Adrenal gland (tissue), 12 donors: ENCODE measurements around the gene HASPIN. TPM values are rescaled to one million over a fixed set of nuclear protein-coding genes. Genes with fewer than 3 reads are reported as not detected.

Source experiments
- DNase-seq, 7 donors: peaks; one replicate each; pipeline ENCODE4 v3.0.0-alpha.2; 2019 to 2020
- H3K27ac ChIP-seq, 5 donors: fragments of 200-600 bp; sonication (generic) in 4 of 5; 1 replicate in 3 of 5; 2 replicates in 2 of 5; pipeline versions ENCODE4 v1.5.1 to v1.8.0; 2016 to 2020; ENCODE audit warnings: mild to moderate bottlenecking in 1 of 5
- H3K27me3 ChIP-seq: fragments of 200-600 bp; 2 replicates; pipeline ENCODE4 v1.8.0; 2021
- H3K36me3 ChIP-seq, 2 donors: fragments of 200-600 bp; replicated peaks in 1 of 2; 1 replicate in 1 of 2; 2 replicates in 1 of 2; pipeline versions ENCODE4 v1.5.1 to v1.8.0; 2018 to 2022
- H3K4me1 ChIP-seq, 2 donors: fragments of 200-600 bp; replicated peaks in 1 of 2; 1 replicate in 1 of 2; 2 replicates in 1 of 2; pipeline versions ENCODE4 v1.5.1 to v1.8.0; 2018 to 2021
- H3K4me3 ChIP-seq, 4 donors: fragments of 200-600 bp; sonication (generic) in 3 of 4; one replicate each; pipeline ENCODE4 v1.5.1; 2016 to 2018
- H3K9me3 ChIP-seq, 3 donors: fragments of 200-600 bp; sonication (generic) in 1 of 3; replicated peaks in 1 of 3; 1 replicate in 2 of 3; 2 replicates in 1 of 3; pipeline versions ENCODE4 v1.5.1 to v1.8.0; 2016 to 2021
- POLR2A ChIP-seq, 2 donors: fragments of 450-650 bp; IDR thresholded peaks; one replicate each; pipeline ENCODE4 v1.6.1; 2017; ENCODE audit warnings: antibody characterized with exemption in 2 of 2, mild to moderate bottlenecking in 2 of 2, moderate library complexity in 1 of 2
- WGBS, 4 donors: extraction: QIAGEN DNeasy Blood & Tissue Kit in 2 of 4; methylation state at CpG; one replicate each; pipeline versions ENCODE4 v1.1.5 to v1.1.7; 2013 to 2017; 5-methylcytosine and 5-hydroxymethylcytosine counted together
- intact Hi-C, 2 donors: fragments of 100-400 bp; cut with DNase I; formaldehyde crosslinking; loops; one replicate each; pipeline versions ENCODE4 v1.14.1 to v1.15.0; 2022 to 2023
- polyA plus RNA-seq, 3 donors: library from polyadenylated mRNA; stranded (reverse); fragments of 200-250 nt in 2 of 3; fragments of 350-450 nt in 1 of 3; fragmentation: Illumina TruSeq in 1 of 3; extraction: RNeasy Lipid Tissue Mini Kit (QIAGEN cat#74804) in 1 of 3; gene quantifications; one replicate each; pipeline ENCODE4 v1.2.3, GENCODE V29; 2013 to 2014
- total RNA-seq, 9 donors: library from RNA; depleted of rRNA in 4 of 9; stranded (reverse); fragments of >200 nt in 4 of 9; fragments of 120-200 nt in 1 of 9; fragmentation: NEBNext Ultra II Directional in 1 of 9; extraction: Animal tissue kit (Norgen Biotek cat#: 25700) in 1 of 9; gene quantifications; one replicate each; pipeline versions ENCODE4 v1.1.0 to v1.2.4, GENCODE V29; 2013 to 2023
- TF ChIP-seq, protein P1 (sequence below), 6 experiments: fragments of 450-650 bp in 4 of 6; fragments of 200-600 bp in 2 of 6; sonication (generic) in 1 of 6; IDR thresholded peaks; 1 replicate in 5 of 6; 2 replicates in 1 of 6; pipeline versions ENCODE4 v1.5.1 to v1.8.0; 2016 to 2021; ENCODE audit warnings: antibody characterized with exemption in 6 of 6, mild to moderate bottlenecking in 2 of 6, moderate library complexity in 1 of 6
- donor health status: healthy with polysubstance abuse.
- donor health status: Bipolar disorder and iron deficiency.
- donor health status: DM: yes; HTN: yes; CAD: no.
- donor health status: DM: no; HTN: no; CAD: no.
- donor health status: DM: no; HTN: no; CAD: no.
- donor health status: DM: yes; HTN: yes; CAD: no.

The HASPIN gene
- total and polyA plus RNA-seq, 12 donors = 0.07 to 1.4 (median 0.39) TPM

DNA sequence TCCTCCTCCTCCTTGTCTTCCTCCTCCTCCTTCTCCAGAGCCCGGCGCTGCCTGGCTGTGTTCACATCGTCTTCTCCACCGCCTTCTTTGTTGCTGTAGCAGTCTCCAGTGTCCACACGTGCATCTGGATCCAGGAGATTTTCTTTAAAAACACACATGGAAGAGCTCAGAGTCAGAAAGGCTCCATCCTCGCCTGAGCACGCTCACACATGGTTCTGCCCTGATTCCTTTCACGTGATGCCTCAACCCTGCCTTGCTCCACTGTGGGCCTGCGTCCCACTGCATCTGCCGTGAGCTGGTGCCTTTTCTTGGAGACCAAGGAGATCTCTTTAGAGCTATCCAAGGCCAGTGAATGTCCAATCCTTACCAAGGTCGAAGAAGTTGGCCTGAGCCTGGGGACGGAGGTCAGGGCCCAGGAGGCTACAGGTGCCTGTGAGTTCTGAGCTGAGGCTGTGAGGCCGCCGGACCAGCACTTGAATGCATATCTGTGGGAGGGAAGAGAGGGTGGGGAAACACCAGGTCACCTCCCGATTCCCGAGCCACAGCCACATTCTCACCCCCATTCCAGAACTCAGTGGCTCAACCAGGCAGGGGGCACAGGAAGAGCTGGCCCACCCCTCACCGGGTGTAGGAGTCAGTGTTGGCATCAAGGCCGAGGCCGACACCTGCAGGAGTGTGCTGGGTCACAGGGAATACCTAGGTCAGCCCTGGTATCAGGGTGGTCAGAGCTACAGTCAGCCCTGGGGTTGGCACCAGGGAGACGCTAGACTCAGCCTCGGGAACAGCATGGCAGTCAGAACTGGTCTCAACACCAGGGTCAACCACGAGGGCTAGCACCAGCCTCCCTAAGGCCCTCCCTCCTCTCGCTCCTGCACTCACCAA, 37.6 kb downstream of the HASPIN start:
- no peaks in the 10 kb centered on the region for H3K9me3 ChIP-seq
- DNase-seq = peak in 1 of 7 donors; percentile 11
- intact Hi-C loops = no loop called here
- WGBS, 4 donors = 85 to 87% (median 86%) methylated on average over 12 to 23 of the region's 23 CpGs
- no peak overlapping the region for H3K27ac ChIP-seq
- H3K4me3 ChIP-seq = no peak overlapping the region
- H3K4me1 ChIP-seq = no peaks in the 10 kb centered on the region
- no peaks in the 10 kb centered on the region for H3K36me3 ChIP-seq
- no peaks in the 10 kb centered on the region for H3K27me3 ChIP-seq
- TF ChIP-seq, protein P1, sequence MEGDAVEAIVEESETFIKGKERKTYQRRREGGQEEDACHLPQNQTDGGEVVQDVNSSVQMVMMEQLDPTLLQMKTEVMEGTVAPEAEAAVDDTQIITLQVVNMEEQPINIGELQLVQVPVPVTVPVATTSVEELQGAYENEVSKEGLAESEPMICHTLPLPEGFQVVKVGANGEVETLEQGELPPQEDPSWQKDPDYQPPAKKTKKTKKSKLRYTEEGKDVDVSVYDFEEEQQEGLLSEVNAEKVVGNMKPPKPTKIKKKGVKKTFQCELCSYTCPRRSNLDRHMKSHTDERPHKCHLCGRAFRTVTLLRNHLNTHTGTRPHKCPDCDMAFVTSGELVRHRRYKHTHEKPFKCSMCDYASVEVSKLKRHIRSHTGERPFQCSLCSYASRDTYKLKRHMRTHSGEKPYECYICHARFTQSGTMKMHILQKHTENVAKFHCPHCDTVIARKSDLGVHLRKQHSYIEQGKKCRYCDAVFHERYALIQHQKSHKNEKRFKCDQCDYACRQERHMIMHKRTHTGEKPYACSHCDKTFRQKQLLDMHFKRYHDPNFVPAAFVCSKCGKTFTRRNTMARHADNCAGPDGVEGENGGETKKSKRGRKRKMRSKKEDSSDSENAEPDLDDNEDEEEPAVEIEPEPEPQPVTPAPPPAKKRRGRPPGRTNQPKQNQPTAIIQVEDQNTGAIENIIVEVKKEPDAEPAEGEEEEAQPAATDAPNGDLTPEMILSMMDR (IDR thresholded peaks at IDR 0.05) = no peak
- no peak for TF ChIP-seq POLR2A (IDR thresholded peaks at IDR 0.05)

DNA sequence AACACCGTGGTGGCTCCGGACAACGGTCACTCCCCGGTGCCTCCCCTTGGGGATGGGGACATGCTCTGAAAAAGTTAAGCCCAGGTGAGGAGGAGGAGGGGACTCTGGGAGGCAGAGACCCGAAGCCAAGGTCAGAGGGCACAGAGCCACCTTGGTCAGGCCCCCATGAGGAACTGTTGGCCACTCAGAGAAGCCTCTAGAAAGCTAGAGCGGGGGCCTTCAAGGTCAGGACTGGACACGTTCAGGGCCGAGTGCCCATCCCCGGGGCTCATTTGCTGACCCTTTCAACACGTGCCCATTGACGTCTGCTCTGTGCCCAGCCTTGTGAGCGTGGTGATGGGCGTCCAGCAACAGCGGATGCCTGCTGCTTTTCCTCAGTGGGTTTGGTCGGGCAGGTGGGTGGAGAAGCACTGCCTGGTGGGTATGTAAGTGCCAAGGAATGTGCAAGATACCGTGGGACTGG, 38.2 kb downstream of the HASPIN start:
- DNase-seq = peak in 1 of 7 donors; percentile 0
- 77 to 87% (median 80%) methylated on average over 8 to 16 of the region's 16 CpGs for WGBS, 4 donors
- TF ChIP-seq, protein P1 (IDR thresholded peaks at IDR 0.05) = no peak
- TF ChIP-seq POLR2A (IDR thresholded peaks at IDR 0.05) = no peak
- no peak overlapping the region for H3K4me3 ChIP-seq
- intact Hi-C loops = no loop called here
- H3K4me1 ChIP-seq = no peaks in the 10 kb centered on the region
- H3K27ac ChIP-seq = no peak overlapping the region
- no peaks in the 10 kb centered on the region for H3K27me3 ChIP-seq
- no peaks in the 10 kb centered on the region for H3K9me3 ChIP-seq
- H3K36me3 ChIP-seq = no peaks in the 10 kb centered on the region

DNA sequence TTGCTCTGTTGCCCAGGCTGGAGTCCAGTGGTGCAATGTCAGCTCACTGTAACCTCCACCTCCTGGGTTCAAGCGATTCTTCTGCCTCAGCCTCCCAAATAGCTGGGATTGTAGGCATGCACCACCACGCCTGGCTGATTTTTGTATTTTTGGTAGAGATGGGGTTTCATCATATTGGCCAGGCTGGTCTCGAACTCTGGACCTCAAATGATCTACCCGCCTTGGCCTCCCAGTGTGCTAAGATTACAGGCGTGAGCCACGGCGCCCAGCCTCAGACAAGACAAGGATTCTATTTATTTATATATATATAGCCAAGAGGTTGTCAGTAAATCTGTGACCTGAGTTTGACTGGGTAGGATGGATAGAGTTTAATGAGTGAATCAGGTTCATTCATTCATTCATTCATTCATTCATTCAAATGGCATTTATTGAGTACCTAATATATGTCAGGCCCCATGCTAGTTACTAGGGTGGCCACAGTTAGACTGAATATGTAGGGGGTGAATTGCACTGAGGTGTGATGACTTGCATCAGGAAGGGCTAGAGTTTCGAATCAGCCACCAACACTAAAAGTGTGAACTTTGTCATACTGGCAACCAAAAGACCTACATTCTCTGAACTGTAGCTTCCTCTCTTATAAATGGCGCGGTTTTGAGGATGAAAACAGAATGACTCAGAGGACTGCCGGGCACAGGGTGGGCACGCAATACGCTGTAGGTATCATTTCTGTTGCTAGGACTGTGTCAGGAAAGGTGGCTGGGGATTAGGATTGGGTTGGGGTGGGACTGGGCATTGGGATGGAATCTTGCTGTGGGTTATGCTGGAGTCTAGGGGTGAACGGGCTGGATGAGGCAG, 39.4 kb downstream of the HASPIN start:
- Histone ChIP-seq H3K36me3 (no peaks in the 10 kb centered on the region), H3K4me3 (no peak overlapping the region), H3K27me3 (no peaks in the 10 kb centered on the region), H3K4me1 (no peaks in the 10 kb centered on the region), H3K27ac (no peak overlapping the region), H3K9me3 (no peaks in the 10 kb centered on the region)
- peak in 1 of 7 donors; percentile 11 for DNase-seq
- no peak for TF ChIP-seq POLR2A (IDR thresholded peaks at IDR 0.05)
- TF ChIP-seq, protein P1 (IDR thresholded peaks at IDR 0.05) = no peak
- intact Hi-C loops = no loop called here
- 82 to 88% (median 85%) methylated on average over 12 to 14 of the region's 14 CpGs for WGBS, 4 donors

DNA sequence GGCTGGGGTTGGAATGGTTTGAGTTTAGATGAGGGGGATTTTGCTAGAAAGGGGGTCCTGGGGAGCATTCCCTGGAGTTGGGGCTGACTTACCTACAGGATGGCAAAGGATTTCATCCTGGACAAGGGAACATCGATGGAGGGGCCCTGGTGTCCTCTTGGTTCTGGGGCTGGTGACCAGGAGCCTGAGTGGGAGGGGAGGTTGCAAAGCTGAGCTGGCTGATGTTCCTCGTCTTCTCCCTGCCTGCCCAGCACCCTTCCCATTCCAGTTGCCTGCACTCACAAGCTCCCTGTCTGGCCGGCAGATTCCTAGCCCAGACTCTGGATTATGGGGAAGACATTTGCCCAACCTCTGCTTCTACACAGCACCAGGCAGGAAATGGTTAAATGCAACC, 40.1 kb downstream of the HASPIN start:
- Histone ChIP-seq H3K4me3 (no peak overlapping the region), H3K27me3 (no peaks in the 10 kb centered on the region), H3K36me3 (no peaks in the 10 kb centered on the region), H3K9me3 (no peaks in the 10 kb centered on the region), H3K4me1 (no peaks in the 10 kb centered on the region), H3K27ac (no peak overlapping the region)
- TF ChIP-seq, protein P1 (IDR thresholded peaks at IDR 0.05) = no peak
- TF ChIP-seq POLR2A (IDR thresholded peaks at IDR 0.05) = no peak
- DNase-seq = peak in 1 of 7 donors; percentile 3
- 72 to 76% (median 74%) methylated on average over 2 to 3 of the region's 3 CpGs for WGBS, 4 donors
- intact Hi-C loops = no loop called here
